ENCODE measurements around the gene CDC42BPB.

- no peak for TF ChIP-seq POLR2A (IDR thresholded peaks at IDR 0.05)
- TF ChIP-seq CTCF (IDR thresholded peaks at IDR 0.05) = no peak
Observed at GRCh38 chr14:102951034-102951433, 106.3 kb downstream of the CDC42BPB start.

Data from Peyer's patch (tissue), 4 donors.